GM18526 (cell line): Measurements from ENCODE around the gene SFXN5.

Experiments used
- POLR2A ChIP-seq: IDR thresholded peaks from 3 replicates; pipeline ENCODE4 v1.6.1; 2011; ENCODE audit not compliant: insufficient read length; ENCODE audit errors: extremely low read depth

SFXN5 gene

GRCh38 chr2:73084971-73085370 lies 13.5 kb upstream of the SFXN5 start:
- TF ChIP-seq POLR2A, result no peak

DNA sequence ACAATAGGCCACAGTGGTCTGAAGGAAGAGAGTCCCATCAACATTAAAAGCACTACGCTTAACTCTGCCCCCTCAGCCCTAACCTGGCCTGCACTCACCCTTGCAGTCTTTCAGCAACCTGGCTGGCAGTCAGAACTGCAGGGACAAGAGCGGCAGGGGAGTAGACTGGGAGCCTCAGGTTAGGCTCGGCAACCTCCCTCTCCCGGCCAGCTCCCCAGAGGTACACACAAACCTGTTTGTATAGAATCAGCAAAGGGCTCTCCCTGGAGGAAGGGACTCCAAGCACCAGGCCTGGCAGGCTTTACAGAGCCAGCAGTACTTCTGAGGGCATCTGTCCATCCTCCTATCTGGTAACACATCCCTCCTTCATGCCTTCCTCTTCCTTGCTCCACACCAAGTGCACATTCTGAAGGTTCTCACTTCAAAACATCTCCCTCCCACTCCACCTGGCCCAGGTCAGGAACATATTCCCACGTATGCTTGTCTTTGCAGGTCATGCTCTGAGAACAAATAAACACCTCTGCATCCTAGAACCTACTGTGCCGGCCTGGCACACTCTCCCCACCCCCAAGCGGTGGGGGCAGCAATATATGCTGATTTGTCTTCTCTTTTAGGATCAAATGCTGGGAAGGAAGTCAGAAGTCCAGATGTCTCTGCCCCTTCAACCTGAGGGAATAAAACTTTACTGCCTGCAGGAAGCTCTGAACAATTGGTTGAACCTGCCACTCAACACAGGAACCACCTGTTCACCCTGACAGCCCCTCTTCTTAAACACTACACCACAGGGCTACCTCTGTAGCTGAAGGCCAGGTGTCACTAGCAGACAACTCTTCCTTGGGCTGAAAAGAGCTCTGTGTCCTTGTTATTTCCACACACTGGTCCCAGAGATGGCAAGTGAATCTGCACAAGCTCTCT lies 12.6 kb upstream of the SFXN5 start:
- TF ChIP-seq POLR2A, result no peak

DNA sequence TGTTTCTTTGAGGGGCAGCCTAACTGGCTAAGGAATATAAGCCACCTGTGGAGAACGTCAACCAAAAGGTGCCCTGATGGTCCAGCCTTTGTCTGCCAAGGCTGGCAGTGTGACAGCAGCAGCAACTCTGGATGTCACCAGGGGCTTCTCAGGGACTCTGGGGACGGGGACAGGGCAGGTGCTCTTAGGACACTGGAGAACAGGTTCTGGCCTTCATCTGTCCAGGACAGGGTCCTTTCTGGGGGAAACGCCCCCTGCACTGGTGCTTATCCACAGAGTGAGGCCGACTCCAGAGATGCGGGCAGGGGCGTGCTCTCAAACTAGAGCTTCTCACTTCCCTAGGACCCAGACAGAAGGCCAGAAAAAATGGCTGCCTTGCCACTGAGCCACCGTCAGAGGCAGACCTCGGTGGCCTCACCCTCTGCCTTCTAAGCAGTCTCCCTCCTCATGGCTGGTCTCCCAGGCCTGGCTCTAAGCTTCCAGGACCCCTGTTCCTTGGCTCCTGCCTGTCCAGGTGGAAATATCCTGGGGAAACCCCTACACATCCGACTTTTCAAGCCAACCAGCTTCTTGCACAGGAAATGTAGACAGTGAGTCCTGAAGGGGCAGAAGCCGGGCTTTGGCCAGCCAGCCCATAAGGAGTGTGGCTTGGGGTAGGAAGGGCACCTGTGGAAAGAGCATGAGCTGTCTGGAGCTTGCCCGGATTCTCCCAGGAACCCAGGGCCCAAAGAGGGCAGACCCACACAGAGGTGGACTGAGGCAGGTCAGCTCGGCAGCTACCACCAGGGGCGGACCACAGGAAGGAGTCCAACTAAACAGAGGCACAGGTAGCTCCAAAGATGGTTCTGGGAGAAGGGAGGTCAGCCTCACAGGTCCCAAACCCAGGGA lies 11.3 kb upstream of the SFXN5 start:
- TF ChIP-seq POLR2A, result no peak

DNA sequence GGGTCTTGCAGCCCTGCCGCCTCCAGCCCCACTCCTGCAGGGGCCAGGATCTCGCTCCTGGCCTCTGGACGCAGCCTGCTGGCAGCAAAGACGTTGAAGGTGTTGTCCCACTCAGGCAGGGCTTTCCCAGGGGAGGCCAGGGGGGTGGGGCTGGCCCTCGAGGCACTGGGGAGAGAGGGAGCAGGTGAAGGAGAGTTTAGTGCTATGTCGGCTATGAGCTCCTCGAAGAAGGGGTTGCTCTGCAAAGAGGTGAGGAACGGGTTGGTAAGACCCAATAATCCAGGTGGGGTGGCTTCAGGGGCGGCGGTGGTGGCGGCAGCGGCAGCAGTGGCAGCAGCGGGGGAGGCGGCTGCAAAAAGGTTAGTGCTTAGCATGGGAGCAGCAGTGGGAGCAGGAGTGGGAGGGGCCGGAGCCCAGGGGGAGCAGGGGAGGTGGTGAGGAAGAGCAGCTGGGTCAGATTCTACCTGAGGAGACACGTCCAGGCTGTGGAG lies 9.7 kb upstream of the SFXN5 start:
- TF ChIP-seq POLR2A, result no peak

DNA sequence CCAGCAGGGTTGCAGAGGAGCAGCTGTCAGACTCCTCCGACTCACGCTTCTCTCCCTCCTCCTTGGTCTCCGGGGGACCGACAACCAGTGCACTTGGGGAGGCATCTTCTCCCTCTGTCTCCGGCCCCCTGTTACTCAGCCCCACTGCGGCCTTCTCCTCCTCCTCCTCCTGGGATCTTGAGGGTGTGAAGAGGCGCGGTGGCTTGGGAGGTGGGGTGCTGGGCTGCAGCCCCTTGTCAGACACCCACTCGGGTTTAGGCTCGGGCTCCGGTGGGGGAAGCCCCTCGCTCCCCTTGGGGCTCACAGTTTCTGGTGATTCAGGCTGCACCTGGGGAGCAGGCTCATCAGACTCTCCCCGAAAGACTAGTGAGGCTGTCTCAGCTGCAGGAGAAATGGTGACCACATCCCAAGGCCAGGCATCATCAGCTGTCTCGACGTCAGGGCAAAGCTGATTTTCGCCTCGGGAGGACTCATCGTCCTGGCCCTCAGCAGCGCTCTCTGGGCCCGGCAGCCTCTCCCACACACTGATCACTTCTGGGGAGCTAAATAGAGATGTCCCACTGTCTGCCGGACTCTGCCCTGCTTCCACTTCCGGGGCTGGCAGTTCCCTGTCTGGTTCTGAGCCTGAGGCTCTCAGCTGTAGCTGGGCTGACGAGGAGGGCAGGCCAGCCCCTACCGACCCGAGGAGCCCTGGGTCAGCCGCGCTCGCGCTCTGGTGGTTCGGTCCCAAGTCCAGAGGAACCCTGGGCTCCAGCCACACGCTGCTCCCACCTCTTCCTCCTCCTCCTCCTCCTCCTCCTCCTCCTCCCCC lies 9.0 kb upstream of the SFXN5 start:
- TF ChIP-seq POLR2A, result no peak

GRCh38 chr2:73079636-73080035 lies 8.1 kb upstream of the SFXN5 start:
- TF ChIP-seq POLR2A, result no peak

GRCh38 chr2:73078457-73079411 lies 7.2 kb upstream of the SFXN5 start:
- no peak for TF ChIP-seq POLR2A

GRCh38 chr2:73077424-73077795 lies 5.9 kb upstream of the SFXN5 start:
- TF ChIP-seq POLR2A, result no peak

GRCh38 chr2:73076701-73077423 lies 5.3 kb upstream of the SFXN5 start:
- TF ChIP-seq POLR2A, result no peak

- no peak for TF ChIP-seq POLR2A
Observed at GRCh38 chr2:73075477-73076373, 4.2 kb upstream of the SFXN5 start.

GRCh38 chr2:73074110-73075069 lies 2.9 kb upstream of the SFXN5 start:
- no peak for TF ChIP-seq POLR2A
